ENCODE results near the gene TRPM1. TPM values are rescaled to one million over a fixed set of nuclear protein-coding genes. Genes with fewer than 3 reads are reported as not detected.

The TRPM1 gene
- total RNA-seq, 1 donor from 2014 or later, result not detected

DNA sequence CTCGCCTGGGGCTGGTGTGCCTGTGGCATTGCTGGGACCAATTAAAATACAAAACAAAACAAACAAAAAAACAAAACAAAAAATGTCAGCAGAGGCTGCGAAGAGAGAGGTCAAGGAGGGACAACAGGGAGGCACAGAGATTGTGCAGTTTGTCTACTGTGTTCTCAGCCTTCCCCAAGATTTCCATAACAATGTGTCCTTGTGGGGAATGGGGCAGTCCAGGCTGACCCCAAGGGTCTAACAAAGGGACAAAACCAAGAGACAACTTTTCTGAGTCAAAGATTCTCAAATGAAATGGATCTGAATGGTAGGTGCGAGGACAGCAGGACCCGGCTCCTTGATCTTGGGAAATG lies 46.4 kb upstream of the TRPM1 start:
- Mint-ChIP-seq H3K27ac (ENCODE audit: unreplicated experiment) (no peak overlapping the region), H3K4me1 (ENCODE audit: unreplicated experiment) (no peaks in the 10 kb centered on the region), H3K9me3 (ENCODE audit: unreplicated experiment) (no peaks in the 10 kb centered on the region), H3K27me3 (ENCODE audit: unreplicated experiment) (peaks cover 24% of the 10 kb centered on the region), H3K4me3 (ENCODE audit: unreplicated experiment) (no peak overlapping the region), H3K36me3 (ENCODE audit: unreplicated experiment) (no peaks in the 10 kb centered on the region)
- TF ChIP-seq CTCF (IDR thresholded peaks at IDR 0.05), result no peak
- DNase-seq (ENCODE audit: extremely low spot score, unreplicated experiment), result no peak

- H3K36me3 Mint-ChIP-seq (ENCODE audit: unreplicated experiment), result no peaks in the 10 kb centered on the region
- no peaks in the 10 kb centered on the region for H3K9me3 Mint-ChIP-seq (ENCODE audit: unreplicated experiment)
- peaks cover 28% of the 10 kb centered on the region for H3K27me3 Mint-ChIP-seq (ENCODE audit: unreplicated experiment)
- H3K4me3 Mint-ChIP-seq (ENCODE audit: unreplicated experiment), result no peak overlapping the region
- H3K27ac Mint-ChIP-seq (ENCODE audit: unreplicated experiment), result no peak overlapping the region
- H3K4me1 Mint-ChIP-seq (ENCODE audit: unreplicated experiment), result no peaks in the 10 kb centered on the region
- DNase-seq (ENCODE audit: extremely low spot score, unreplicated experiment), result no peak
- TF ChIP-seq CTCF (IDR thresholded peaks at IDR 0.05), result no peak
Measured at GRCh38 chr15:31147456-31147855, 45.9 kb upstream of the TRPM1 start.

DNA sequence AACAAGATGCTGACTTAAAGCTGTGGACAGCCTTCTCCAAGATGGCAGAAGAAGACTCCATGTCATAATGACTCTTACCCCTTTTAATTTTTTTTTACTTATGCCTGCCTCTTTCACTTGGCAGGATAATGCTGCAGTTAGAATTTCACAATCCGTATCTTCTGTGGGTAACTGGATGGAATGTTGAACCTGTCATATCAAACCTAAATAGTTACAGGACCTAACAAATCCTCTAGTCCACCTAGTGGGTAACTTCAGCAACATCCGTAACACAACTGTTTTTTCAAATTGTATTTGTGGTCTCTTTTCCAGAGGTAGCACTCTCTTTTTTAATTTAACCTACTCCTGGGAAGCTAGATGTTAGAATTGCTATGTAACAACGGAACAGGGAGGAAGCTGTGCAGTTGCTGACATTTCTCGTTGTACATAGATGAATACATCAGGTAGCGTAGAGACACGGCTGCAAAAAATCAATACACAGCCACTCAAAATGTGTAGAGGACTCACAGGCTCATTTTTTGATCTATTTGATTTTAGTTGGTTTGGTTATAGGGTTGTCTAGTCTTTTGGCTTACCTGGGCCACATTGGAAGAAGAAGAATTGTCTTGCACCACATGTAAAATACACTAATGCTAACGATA lies 43.9 kb upstream of the TRPM1 start:
- no peak overlapping the region for H3K27ac Mint-ChIP-seq (ENCODE audit: unreplicated experiment)
- TF ChIP-seq CTCF (IDR thresholded peaks at IDR 0.05), result peak; percentile 10
- no peak overlapping the region for H3K4me3 Mint-ChIP-seq (ENCODE audit: unreplicated experiment)
- H3K27me3 Mint-ChIP-seq (ENCODE audit: unreplicated experiment), result peaks cover 33% of the 10 kb centered on the region
- no peaks in the 10 kb centered on the region for H3K4me1 Mint-ChIP-seq (ENCODE audit: unreplicated experiment)
- H3K9me3 Mint-ChIP-seq (ENCODE audit: unreplicated experiment), result no peaks in the 10 kb centered on the region
- no peak for DNase-seq (ENCODE audit: extremely low spot score, unreplicated experiment)
- H3K36me3 Mint-ChIP-seq (ENCODE audit: unreplicated experiment), result no peaks in the 10 kb centered on the region

DNA sequence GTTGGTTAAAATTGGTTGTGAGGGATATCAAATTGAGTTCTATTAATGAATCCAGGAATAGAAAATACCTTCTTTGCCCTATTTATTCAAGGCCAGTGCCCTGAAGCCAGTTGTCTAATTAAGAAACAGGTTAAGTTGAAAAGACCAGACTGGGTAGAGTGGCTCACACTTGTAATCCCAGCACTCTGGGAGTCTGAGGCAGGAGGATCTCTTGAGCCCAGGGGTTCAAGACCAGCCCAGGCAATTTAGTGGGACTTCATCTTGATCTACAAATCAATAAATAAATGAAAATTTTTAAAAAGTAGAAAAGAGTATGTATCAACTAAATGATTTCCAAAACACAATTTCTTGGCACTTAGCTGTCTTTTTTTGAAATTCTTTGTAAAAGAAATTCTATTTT lies 40.3 kb upstream of the TRPM1 start:
- DNase-seq (ENCODE audit: extremely low spot score, unreplicated experiment), result no peak
- Mint-ChIP-seq H3K4me1 (ENCODE audit: unreplicated experiment) (no peaks in the 10 kb centered on the region), H3K9me3 (ENCODE audit: unreplicated experiment) (no peaks in the 10 kb centered on the region), H3K4me3 (ENCODE audit: unreplicated experiment) (no peak overlapping the region), H3K27ac (ENCODE audit: unreplicated experiment) (no peak overlapping the region), H3K27me3 (ENCODE audit: unreplicated experiment) (peaks cover 20% of the 10 kb centered on the region), H3K36me3 (ENCODE audit: unreplicated experiment) (no peaks in the 10 kb centered on the region)
- TF ChIP-seq CTCF (IDR thresholded peaks at IDR 0.05), result no peak

- no peaks in the 10 kb centered on the region for H3K36me3 Mint-ChIP-seq (ENCODE audit: unreplicated experiment)
- peak; percentile 48 for DNase-seq (ENCODE audit: extremely low spot score, unreplicated experiment)
- no peak overlapping the region for H3K27ac Mint-ChIP-seq (ENCODE audit: unreplicated experiment)
- no peak overlapping the region for H3K4me3 Mint-ChIP-seq (ENCODE audit: unreplicated experiment)
- peaks cover 32% of the 10 kb centered on the region for H3K27me3 Mint-ChIP-seq (ENCODE audit: unreplicated experiment)
- no peak for TF ChIP-seq CTCF (IDR thresholded peaks at IDR 0.05)
- H3K9me3 Mint-ChIP-seq (ENCODE audit: unreplicated experiment), result peaks cover 4% of the 10 kb centered on the region
- H3K4me1 Mint-ChIP-seq (ENCODE audit: unreplicated experiment), result no peaks in the 10 kb centered on the region
Measured at GRCh38 chr15:31136607-31137328, 35.2 kb upstream of the TRPM1 start.

Data from osteocyte (in vitro differentiated cells).